DND-41 (cell line): ENCODE results near the gene SH2D6.

Experiments
- ATAC-seq: fragments of 200-7000 bp; cut with Tn5 transposase; 3 replicates; pipeline ENCODE4 v1.9.1; 2021; ENCODE audit warnings: low read depth; ENCODE audit not compliant: insufficient read depth
- DNase-seq: peaks from one replicate; pipeline ENCODE4 v3.0.0-alpha.2; 2020
- H2AFZ ChIP-seq: 2 replicates; pipeline ENCODE4 v1.6.0; 2012; ENCODE audit warnings: low read depth, low read length
- H3K27ac ChIP-seq: 2 replicates; pipeline ENCODE4 v1.5.1; 2012; ENCODE audit warnings: low read length, inconsistent platforms
- H3K27me3 ChIP-seq: fragments of 200-600 bp; sonication (generic); 2 replicates; pipeline ENCODE4 v1.6.0; 2012; ENCODE audit warnings: low read length, mild to moderate bottlenecking, inconsistent platforms; ENCODE audit not compliant: insufficient read depth, poor library complexity
- H3K36me3 ChIP-seq: 2 replicates; pipeline ENCODE4 v1.5.1; 2012; ENCODE audit warnings: low read length, inconsistent platforms; ENCODE audit not compliant: insufficient read depth
- H3K4me1 ChIP-seq: 2 replicates; pipeline ENCODE4 v1.5.1; 2012; ENCODE audit warnings: mild to moderate bottlenecking, low read length; ENCODE audit not compliant: insufficient read depth
- H3K4me2 ChIP-seq: 2 replicates; pipeline ENCODE4 v1.6.0; 2012; ENCODE audit warnings: mild to moderate bottlenecking, moderate library complexity, low read length, inconsistent platforms; ENCODE audit not compliant: insufficient read depth
- H3K4me3 ChIP-seq, 2 experiments: fragments of 200-600 bp in 1 of 2; shearing (Covaris generic) in 1 of 2; 2 replicates each; pipeline ENCODE4 v1.5.1; 2012 to 2016; ENCODE audit warnings: inconsistent platforms in 2 of 2, low read length in 2 of 2, mild to moderate bottlenecking in 2 of 2, low read depth in 1 of 2, moderate library complexity in 1 of 2
- H3K79me2 ChIP-seq: 2 replicates; pipeline ENCODE4 v1.6.0; 2012; ENCODE audit warnings: low read length, inconsistent platforms; ENCODE audit not compliant: insufficient read depth
- H3K9ac ChIP-seq: 2 replicates; pipeline ENCODE4 v1.6.0; 2012; ENCODE audit warnings: low read depth, mild to moderate bottlenecking, inconsistent platforms, low read length, moderate library complexity
- H3K9me3 ChIP-seq: 2 replicates; pipeline ENCODE4 v1.5.1; 2012; ENCODE audit warnings: low read length, moderate library complexity, mild to moderate bottlenecking, inconsistent platforms; ENCODE audit not compliant: insufficient read depth, severe bottlenecking
- H4K20me1 ChIP-seq: 2 replicates; pipeline ENCODE4 v1.6.0; 2012; ENCODE audit warnings: low read length; ENCODE audit not compliant: insufficient read depth
- EZH2 ChIP-seq: IDR thresholded peaks from 3 replicates; pipeline ENCODE4 v1.6.1; 2012; ENCODE audit warnings: borderline replicate concordance, low read depth, mild to moderate bottlenecking, moderate library complexity, low read length, inconsistent platforms; ENCODE audit not compliant: severe bottlenecking
- TF ChIP-seq, protein P1 (sequence below): IDR thresholded peaks from 2 replicates; pipeline ENCODE4 v1.5.1; 2012; ENCODE audit warnings: borderline replicate concordance, low read length, moderate library complexity, mild to moderate bottlenecking; ENCODE audit not compliant: poor library complexity, severe bottlenecking; ENCODE audit errors: extremely low read depth

The SH2D6 gene

DNA sequence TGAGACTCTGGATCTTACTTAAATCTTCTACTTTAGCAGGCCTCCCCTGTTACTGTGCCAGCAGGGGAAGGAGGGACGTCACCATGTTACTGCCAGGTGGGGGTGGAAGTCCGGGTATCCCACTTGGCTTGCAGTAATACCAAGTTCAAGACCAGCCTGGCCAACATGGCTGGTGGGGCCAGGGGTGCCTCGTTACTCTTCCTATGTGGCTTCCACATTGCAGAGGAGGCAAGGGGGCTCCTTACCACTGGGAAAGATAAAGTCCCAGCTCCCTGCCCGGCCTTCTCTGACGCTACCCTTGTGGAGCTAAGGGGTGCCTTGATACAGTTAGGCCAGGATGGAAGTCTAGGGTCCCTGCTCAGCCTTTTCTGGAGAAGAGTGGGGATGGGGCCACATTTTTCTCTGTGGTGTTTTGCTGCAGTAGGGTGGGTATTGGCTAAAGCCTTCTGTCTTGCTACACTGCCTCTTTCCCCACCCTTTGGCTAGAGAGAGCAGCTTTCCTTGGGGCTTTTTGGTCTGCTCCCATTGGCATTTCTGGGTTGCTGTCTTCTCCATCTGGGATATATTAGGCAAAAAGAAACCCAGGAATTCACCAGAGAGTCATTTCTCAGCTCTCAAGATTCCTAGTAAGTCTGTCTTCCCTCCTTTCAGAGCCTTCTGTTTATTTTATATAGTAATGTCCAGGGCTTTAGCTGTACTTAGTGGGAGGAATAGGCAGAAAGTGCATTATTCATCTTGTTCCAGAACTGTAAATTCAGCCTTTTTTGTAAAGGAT, 42.0 kb upstream of the SH2D6 start:
- H3K9ac ChIP-seq, result no peak overlapping the region
- DNase-seq (no peak), ATAC-seq (no peak)
- H3K36me3 ChIP-seq, result peaks cover 36% of the 10 kb centered on the region
- H4K20me1 ChIP-seq, result no peaks in the 10 kb centered on the region
- H3K9me3 ChIP-seq, result peaks cover 15% of the 10 kb centered on the region
- H3K4me1 ChIP-seq, result no peaks in the 10 kb centered on the region
- no peaks in the 10 kb centered on the region for H3K27me3 ChIP-seq
- TF ChIP-seq, protein P1, sequence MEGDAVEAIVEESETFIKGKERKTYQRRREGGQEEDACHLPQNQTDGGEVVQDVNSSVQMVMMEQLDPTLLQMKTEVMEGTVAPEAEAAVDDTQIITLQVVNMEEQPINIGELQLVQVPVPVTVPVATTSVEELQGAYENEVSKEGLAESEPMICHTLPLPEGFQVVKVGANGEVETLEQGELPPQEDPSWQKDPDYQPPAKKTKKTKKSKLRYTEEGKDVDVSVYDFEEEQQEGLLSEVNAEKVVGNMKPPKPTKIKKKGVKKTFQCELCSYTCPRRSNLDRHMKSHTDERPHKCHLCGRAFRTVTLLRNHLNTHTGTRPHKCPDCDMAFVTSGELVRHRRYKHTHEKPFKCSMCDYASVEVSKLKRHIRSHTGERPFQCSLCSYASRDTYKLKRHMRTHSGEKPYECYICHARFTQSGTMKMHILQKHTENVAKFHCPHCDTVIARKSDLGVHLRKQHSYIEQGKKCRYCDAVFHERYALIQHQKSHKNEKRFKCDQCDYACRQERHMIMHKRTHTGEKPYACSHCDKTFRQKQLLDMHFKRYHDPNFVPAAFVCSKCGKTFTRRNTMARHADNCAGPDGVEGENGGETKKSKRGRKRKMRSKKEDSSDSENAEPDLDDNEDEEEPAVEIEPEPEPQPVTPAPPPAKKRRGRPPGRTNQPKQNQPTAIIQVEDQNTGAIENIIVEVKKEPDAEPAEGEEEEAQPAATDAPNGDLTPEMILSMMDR, result no peak
- no peak for TF ChIP-seq EZH2
- no peak overlapping the region for H2AFZ ChIP-seq
- no peak overlapping the region for H3K27ac ChIP-seq
- no peak overlapping the region for H3K4me2 ChIP-seq
- H3K79me2 ChIP-seq, result no peaks in the 10 kb centered on the region
- H3K4me3 ChIP-seq, result no peak overlapping the region

DNA sequence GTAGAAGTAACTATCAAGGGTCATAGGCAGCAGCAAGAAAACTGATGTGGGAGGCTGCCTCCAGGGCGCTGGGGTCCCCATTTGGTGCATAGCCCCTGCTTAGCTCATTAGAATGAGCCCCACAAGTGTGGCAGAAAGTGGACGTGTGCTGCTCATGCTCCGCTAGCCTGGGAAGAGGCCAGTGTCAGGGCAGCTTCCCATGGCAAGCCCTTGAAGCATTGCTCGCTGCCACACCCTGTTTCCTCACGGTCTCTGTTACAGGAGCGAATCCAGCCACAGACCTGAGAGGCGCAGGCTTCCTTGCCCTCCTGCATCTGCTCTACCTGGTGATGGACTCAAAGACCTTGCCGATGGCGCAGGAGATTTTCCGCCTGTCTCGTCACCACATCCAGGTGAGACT, 41.4 kb upstream of the SH2D6 start:
- H3K36me3 ChIP-seq, result peaks cover 36% of the 10 kb centered on the region
- no peak for ATAC-seq
- no peak overlapping the region for H3K4me3 ChIP-seq

DNA sequence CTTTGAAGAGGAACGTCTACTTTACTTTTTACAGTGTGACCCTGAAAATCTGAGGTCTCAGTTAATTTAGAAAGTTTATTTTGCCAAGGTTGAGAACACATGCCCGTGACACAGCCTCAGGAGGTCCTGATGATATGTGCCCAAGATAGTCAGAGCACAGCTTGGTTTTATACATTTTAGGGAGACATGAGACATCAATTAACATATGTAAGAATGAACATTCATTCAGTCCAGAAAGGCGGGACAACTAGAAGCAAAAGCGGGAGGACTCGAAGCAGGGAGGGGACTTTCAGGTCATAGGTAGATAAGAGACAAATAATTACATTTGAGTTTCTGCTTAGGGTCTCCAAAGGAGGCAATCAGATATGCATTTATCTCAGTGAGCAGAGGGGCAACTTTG, 40.3 kb upstream of the SH2D6 start:
- H3K27ac ChIP-seq, result no peak overlapping the region
- H4K20me1 ChIP-seq, result no peaks in the 10 kb centered on the region
- no peak for TF ChIP-seq EZH2
- TF ChIP-seq, protein P1, result no peak
- peaks cover 15% of the 10 kb centered on the region for H3K9me3 ChIP-seq
- H2AFZ ChIP-seq, result no peak overlapping the region
- H3K27me3 ChIP-seq, result no peaks in the 10 kb centered on the region
- no peak overlapping the region for H3K4me2 ChIP-seq
- DNase-seq (no peak), ATAC-seq (no peak)
- H3K4me1 ChIP-seq, result no peaks in the 10 kb centered on the region
- H3K9ac ChIP-seq, result no peak overlapping the region
- H3K36me3 ChIP-seq, result peaks cover 36% of the 10 kb centered on the region
- H3K4me3 ChIP-seq, result no peak overlapping the region
- H3K79me2 ChIP-seq, result no peaks in the 10 kb centered on the region

More for the DNA sequence above, 41.4 kb upstream of the SH2D6 start:
- no peaks in the 10 kb centered on the region for H4K20me1 ChIP-seq
- no peaks in the 10 kb centered on the region for H3K79me2 ChIP-seq
- no peaks in the 10 kb centered on the region for H3K4me1 ChIP-seq
- DNase-seq, result no peak
- no peak overlapping the region for H3K9ac ChIP-seq
- TF ChIP-seq, protein P1, result no peak
- TF ChIP-seq EZH2, result no peak
- H3K9me3 ChIP-seq, result peaks cover 15% of the 10 kb centered on the region
- no peaks in the 10 kb centered on the region for H3K27me3 ChIP-seq
- no peak overlapping the region for H2AFZ ChIP-seq
- no peak overlapping the region for H3K4me2 ChIP-seq
- H3K27ac ChIP-seq, result no peak overlapping the region
